HL-60 (cell line): ENCODE data around the gene PPFIA2.

ENCODE experiments used
- POLR2AphosphoS5 ChIP-seq: IDR thresholded peaks from 2 replicates; pipeline ENCODE4 v1.6.1; 2012; ENCODE audit warnings: low read depth
- TF ChIP-seq, protein P1 (sequence below): IDR thresholded peaks from one replicate; pipeline ENCODE4 v1.5.1; 2011; ENCODE audit warnings: low read length, control low read depth, inconsistent platforms; ENCODE audit not compliant: insufficient read depth

DNA sequence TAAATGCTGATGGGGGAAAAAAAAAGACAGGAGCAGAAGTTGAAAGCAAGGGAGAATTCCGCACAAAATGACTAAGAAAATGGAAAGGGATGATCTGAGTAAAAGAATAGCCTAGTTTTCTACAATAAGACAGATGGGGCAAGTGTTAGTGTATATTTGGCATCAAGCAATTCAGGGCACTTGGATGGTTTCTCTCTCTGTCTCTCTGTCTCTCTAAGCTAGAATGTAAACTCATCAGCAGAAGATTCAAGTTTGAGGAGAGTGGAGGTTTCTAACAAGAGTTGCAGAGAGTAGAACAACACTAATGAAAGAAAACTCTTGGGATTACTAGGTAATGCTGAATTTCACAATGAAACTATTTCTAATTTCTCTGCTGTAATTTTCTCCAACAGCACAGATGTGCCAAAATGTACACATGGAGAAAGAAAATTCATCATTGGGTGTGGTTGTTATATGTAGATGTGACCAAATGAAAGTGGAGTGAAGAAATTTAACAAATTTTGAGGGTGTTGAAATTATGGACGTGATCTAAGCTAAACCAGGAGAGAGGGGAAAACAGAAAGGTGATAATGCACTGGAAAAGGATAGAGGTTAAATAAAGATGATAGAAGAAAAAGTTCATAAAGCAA is 444.1 kb downstream of the PPFIA2 start:
- TF ChIP-seq, protein P1, sequence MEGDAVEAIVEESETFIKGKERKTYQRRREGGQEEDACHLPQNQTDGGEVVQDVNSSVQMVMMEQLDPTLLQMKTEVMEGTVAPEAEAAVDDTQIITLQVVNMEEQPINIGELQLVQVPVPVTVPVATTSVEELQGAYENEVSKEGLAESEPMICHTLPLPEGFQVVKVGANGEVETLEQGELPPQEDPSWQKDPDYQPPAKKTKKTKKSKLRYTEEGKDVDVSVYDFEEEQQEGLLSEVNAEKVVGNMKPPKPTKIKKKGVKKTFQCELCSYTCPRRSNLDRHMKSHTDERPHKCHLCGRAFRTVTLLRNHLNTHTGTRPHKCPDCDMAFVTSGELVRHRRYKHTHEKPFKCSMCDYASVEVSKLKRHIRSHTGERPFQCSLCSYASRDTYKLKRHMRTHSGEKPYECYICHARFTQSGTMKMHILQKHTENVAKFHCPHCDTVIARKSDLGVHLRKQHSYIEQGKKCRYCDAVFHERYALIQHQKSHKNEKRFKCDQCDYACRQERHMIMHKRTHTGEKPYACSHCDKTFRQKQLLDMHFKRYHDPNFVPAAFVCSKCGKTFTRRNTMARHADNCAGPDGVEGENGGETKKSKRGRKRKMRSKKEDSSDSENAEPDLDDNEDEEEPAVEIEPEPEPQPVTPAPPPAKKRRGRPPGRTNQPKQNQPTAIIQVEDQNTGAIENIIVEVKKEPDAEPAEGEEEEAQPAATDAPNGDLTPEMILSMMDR, result no peak
- TF ChIP-seq POLR2AphosphoS5, result no peak
